HEK293 (cell line): ENCODE data around the gene DNAJB2.

Experiments used
- ATF2 ChIP-seq: fragments of 450-650 bp; formaldehyde crosslinking; IDR thresholded peaks from 2 replicates; pipeline ENCODE4 v1.5.1; 2016; ENCODE audit warnings: missing biosample characterization, missing genetic modification characterization, low read depth
- BCL11B ChIP-seq: fragments of 450-650 bp; formaldehyde crosslinking; IDR thresholded peaks from 2 replicates; pipeline ENCODE4 v1.5.1; 2016; ENCODE audit warnings: low read depth, missing biosample characterization, missing genetic modification characterization
- ELK4 ChIP-seq: IDR thresholded peaks from 2 replicates; pipeline ENCODE4 v1.6.1; 2011; ENCODE audit warnings: mild to moderate bottlenecking, low read depth, low read length, borderline replicate concordance
- GLIS2 ChIP-seq: fragments of 450-650 bp; formaldehyde crosslinking; IDR thresholded peaks from 2 replicates; pipeline ENCODE4 v1.5.1; 2016; ENCODE audit warnings: missing biosample characterization, missing genetic modification characterization
- KLF17 ChIP-seq: fragments of 450-650 bp; formaldehyde crosslinking; IDR thresholded peaks from 2 replicates; pipeline ENCODE4 v1.5.1; 2016; ENCODE audit warnings: missing biosample characterization, missing genetic modification characterization
- SETDB1 ChIP-seq: IDR thresholded peaks from one replicate; pipeline ENCODE4 v1.6.1; 2017; ENCODE audit warnings: mild to moderate bottlenecking, low read length, moderate library complexity, mixed read lengths; ENCODE audit not compliant: insufficient read length
- SP2 ChIP-seq: fragments of 450-650 bp; formaldehyde crosslinking; IDR thresholded peaks from 2 replicates; pipeline ENCODE4 v1.5.1; 2016; ENCODE audit warnings: missing biosample characterization, missing genetic modification characterization
- ZBTB49 ChIP-seq: fragments of 450-650 bp; formaldehyde crosslinking; IDR thresholded peaks from 2 replicates; pipeline ENCODE4 v1.5.1; 2016; ENCODE audit warnings: missing biosample characterization, missing genetic modification characterization, low read depth
- ZFP37 ChIP-seq: fragments of 450-650 bp; formaldehyde crosslinking; IDR thresholded peaks from 2 replicates; pipeline ENCODE4 v1.5.1; 2016; ENCODE audit warnings: missing biosample characterization, missing genetic modification characterization
- ZFP41 ChIP-seq: fragments of 450-650 bp; formaldehyde crosslinking; IDR thresholded peaks from 2 replicates; pipeline ENCODE4 v1.5.1; 2016; ENCODE audit warnings: missing biosample characterization, missing genetic modification characterization, borderline replicate concordance
- ZNF112 ChIP-seq: fragments of 450-650 bp; formaldehyde crosslinking; IDR thresholded peaks from 2 replicates; pipeline ENCODE4 v1.5.0; 2017; ENCODE audit warnings: missing biosample characterization, missing genetic modification characterization
- ZNF121 ChIP-seq: fragments of 450-650 bp; formaldehyde crosslinking; IDR thresholded peaks from 2 replicates; pipeline ENCODE4 v1.5.1; 2016; ENCODE audit warnings: missing biosample characterization, missing genetic modification characterization
- ZNF146 ChIP-seq: fragments of 450-650 bp; formaldehyde crosslinking; IDR thresholded peaks from 2 replicates; pipeline ENCODE4 v1.5.1; 2016; ENCODE audit warnings: missing biosample characterization, missing genetic modification characterization
- ZNF211 ChIP-seq: fragments of 450-650 bp; formaldehyde crosslinking; IDR thresholded peaks from 2 replicates; pipeline ENCODE4 v1.5.1; 2016; ENCODE audit warnings: low read depth, missing biosample characterization, missing genetic modification characterization
- ZNF302 ChIP-seq: fragments of 450-650 bp; formaldehyde crosslinking; IDR thresholded peaks from 2 replicates; pipeline ENCODE4 v1.5.1; 2016; ENCODE audit warnings: missing biosample characterization, missing genetic modification characterization, low read depth
- ZNF433 ChIP-seq: fragments of 450-650 bp; formaldehyde crosslinking; IDR thresholded peaks from 2 replicates; pipeline ENCODE4 v1.5.1; 2016; ENCODE audit warnings: missing biosample characterization, missing genetic modification characterization, low read depth
- ZNF529 ChIP-seq: fragments of 450-650 bp; formaldehyde crosslinking; IDR thresholded peaks from 2 replicates; pipeline ENCODE4 v1.5.1; 2017; ENCODE audit warnings: missing genetic modification characterization, missing biosample characterization; ENCODE audit not compliant: insufficient replicate concordance
- ZNF544 ChIP-seq: fragments of 450-650 bp; formaldehyde crosslinking; IDR thresholded peaks from 2 replicates; pipeline ENCODE4 v1.5.0; 2017; ENCODE audit warnings: missing biosample characterization, missing genetic modification characterization
- ZNF548 ChIP-seq: fragments of 450-650 bp; formaldehyde crosslinking; IDR thresholded peaks from 2 replicates; pipeline ENCODE4 v1.5.1; 2016; ENCODE audit warnings: missing biosample characterization, missing genetic modification characterization
- ZNF600 ChIP-seq: fragments of 450-650 bp; formaldehyde crosslinking; IDR thresholded peaks from 2 replicates; pipeline ENCODE4 v1.5.1; 2016; ENCODE audit warnings: missing biosample characterization, missing genetic modification characterization
- ZNF639 ChIP-seq: fragments of 450-650 bp; formaldehyde crosslinking; IDR thresholded peaks from 2 replicates; pipeline ENCODE4 v1.5.1; 2016; ENCODE audit warnings: missing biosample characterization, missing genetic modification characterization
- ZNF692 ChIP-seq: fragments of 450-650 bp; formaldehyde crosslinking; IDR thresholded peaks from 2 replicates; pipeline ENCODE4 v1.5.1; 2016; ENCODE audit warnings: missing biosample characterization, missing genetic modification characterization
- ZNF707 ChIP-seq: fragments of 450-650 bp; formaldehyde crosslinking; IDR thresholded peaks from 2 replicates; pipeline ENCODE4 v1.5.1; 2016; ENCODE audit warnings: missing biosample characterization, missing genetic modification characterization
- ZNF747 ChIP-seq: fragments of 450-650 bp; formaldehyde crosslinking; IDR thresholded peaks from 2 replicates; pipeline ENCODE4 v1.5.1; 2016; ENCODE audit warnings: missing biosample characterization, missing genetic modification characterization
- ZSCAN16 ChIP-seq: fragments of 450-650 bp; formaldehyde crosslinking; IDR thresholded peaks from 2 replicates; pipeline ENCODE4 v1.5.1; 2016; ENCODE audit warnings: missing biosample characterization, missing genetic modification characterization
- ZSCAN18 ChIP-seq: fragments of 450-650 bp; formaldehyde crosslinking; IDR thresholded peaks from 2 replicates; pipeline ENCODE4 v1.5.1; 2016; ENCODE audit warnings: missing biosample characterization, missing genetic modification characterization

Gene DNAJB2

GRCh38 chr2:219245148-219245898, 33.8 kb upstream of the DNAJB2 start, which contains the start of the genes GLB1L and STK16 (continued):
- no peak for TF ChIP-seq ZNF639
- TF ChIP-seq SETDB1, result no peak
- no peak for TF ChIP-seq ZNF302 (tag by site-specific recombination)
- no peak for TF ChIP-seq ZNF544
- TF ChIP-seq ZNF211 (tag by site-specific recombination), result no peak
- no peak for TF ChIP-seq ZNF121
- peak; percentile 22; the same call in 1 of the 2 replicates for TF ChIP-seq ATF2
- peak; percentile 88; the same call in 1 of the 2 replicates for TF ChIP-seq BCL11B
- no peak for TF ChIP-seq ZNF529 (tag by site-specific recombination)
- TF ChIP-seq ZNF112 (tag by site-specific recombination), result no peak
- no peak for TF ChIP-seq ZNF747 (tag by site-specific recombination)
- TF ChIP-seq ZNF600 (tag by site-specific recombination), result peak; percentile 56
- no peak for TF ChIP-seq GLIS2 (tag by site-specific recombination)
- TF ChIP-seq ZBTB49 (tag by site-specific recombination), result no peak
- 0 out of 2 replicates have a peak, but pooled peaks have one; percentile 38 for TF ChIP-seq KLF17 (tag by site-specific recombination)
- no peak for TF ChIP-seq ZNF146 (tag by site-specific recombination)
- TF ChIP-seq ELK4, result peak; percentile 80; the same call in 1 of the 2 replicates
- peak; percentile 67 for TF ChIP-seq ZNF692
- TF ChIP-seq ZNF707 (tag by site-specific recombination), result no peak
- no peak for TF ChIP-seq ZSCAN18
- no peak for TF ChIP-seq ZFP41 (tag by site-specific recombination)
- peak; percentile 69 for TF ChIP-seq SP2
- TF ChIP-seq ZSCAN16, result no peak
- TF ChIP-seq ZNF433 (tag by site-specific recombination), result no peak
- TF ChIP-seq ZNF548 (tag by site-specific recombination), result no peak
- 0 out of 2 replicates have a peak, but pooled peaks have one; percentile 57 for TF ChIP-seq ZFP37
